ENCODE results near the gene KRT78. TPM values are rescaled to one million over a fixed set of nuclear protein-coding genes. Genes with fewer than 3 reads are reported as not detected.

KRT78 gene
- total RNA-seq, 1 donor, result not detected

GRCh38 chr12:52806821-52807543, 41.8 kb downstream of the KRT78 start:
- no peaks in the 10 kb centered on the region for H3K4me1 ChIP-seq (ENCODE audit: insufficient read depth, low read length)
- H3K4me3 ChIP-seq (ENCODE audit: low read length), result no peak overlapping the region
- no peaks in the 10 kb centered on the region for H3K27me3 ChIP-seq (ENCODE audit: insufficient read depth, low read length)
- no peaks in the 10 kb centered on the region for H3K9me3 ChIP-seq (ENCODE audit: low read depth, low read length)

DNA sequence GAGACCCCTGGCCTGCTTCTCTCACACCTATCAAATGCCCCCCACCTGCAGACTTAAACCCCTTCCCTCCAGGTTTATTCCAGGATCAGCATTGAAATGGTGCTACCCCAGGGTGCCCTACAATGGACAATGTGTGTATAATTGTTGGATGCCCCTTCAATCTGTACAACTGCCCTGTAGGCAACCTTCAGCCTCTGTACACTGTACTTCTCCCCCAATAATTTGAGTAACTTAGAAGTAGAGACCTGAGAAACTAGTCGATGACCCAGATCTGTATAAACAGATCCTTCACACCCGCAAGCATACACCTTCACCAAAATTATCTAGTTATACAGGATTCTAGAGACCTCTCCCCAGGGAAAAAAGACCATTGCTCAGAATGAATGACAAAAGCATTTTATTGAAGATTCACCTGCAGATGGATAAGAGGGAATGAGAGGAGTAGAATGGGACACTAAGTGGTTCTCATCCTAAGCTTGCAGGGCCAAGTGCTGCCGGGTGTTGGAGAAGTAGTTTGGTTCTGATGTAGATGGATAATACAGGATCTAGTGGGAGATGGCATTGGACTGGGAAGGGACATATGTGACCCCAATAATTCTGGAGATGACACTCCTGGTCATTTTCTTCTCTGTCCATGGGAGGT, 42.5 kb downstream of the KRT78 start:
- Histone ChIP-seq H3K4me3 (ENCODE audit: low read length) (no peak overlapping the region), H3K4me1 (ENCODE audit: insufficient read depth, low read length) (no peaks in the 10 kb centered on the region), H3K27me3 (ENCODE audit: insufficient read depth, low read length) (no peaks in the 10 kb centered on the region), H3K9me3 (ENCODE audit: low read depth, low read length) (no peaks in the 10 kb centered on the region)

- Histone ChIP-seq H3K4me1 (ENCODE audit: insufficient read depth, low read length) (no peaks in the 10 kb centered on the region), H3K27me3 (ENCODE audit: insufficient read depth, low read length) (no peaks in the 10 kb centered on the region), H3K9me3 (ENCODE audit: low read depth, low read length) (no peaks in the 10 kb centered on the region), H3K4me3 (ENCODE audit: low read length) (no peak overlapping the region)
Observed at GRCh38 chr12:52805739-52806138, 43.1 kb downstream of the KRT78 start.

DNA sequence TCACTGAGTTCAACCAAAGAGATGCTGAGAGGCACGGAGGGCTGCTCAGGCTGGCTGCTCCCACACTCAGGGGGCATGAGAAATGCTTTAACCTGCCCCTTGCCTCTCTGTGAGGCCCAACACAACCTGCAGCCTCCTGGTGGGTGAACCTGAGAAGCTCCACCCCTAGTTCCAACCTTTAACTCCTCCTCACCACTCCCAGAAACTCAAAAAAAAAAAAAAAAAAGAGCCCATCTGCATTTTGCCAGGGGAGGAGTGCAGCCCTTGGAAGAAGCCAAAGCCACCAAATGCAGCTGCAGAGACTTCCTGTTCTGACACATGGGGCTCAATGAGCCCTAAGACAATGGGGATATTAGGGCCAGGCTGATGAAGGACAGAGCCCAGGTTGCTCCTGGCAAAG, 43.8 kb downstream of the KRT78 start:
- Histone ChIP-seq H3K27me3 (ENCODE audit: insufficient read depth, low read length) (no peaks in the 10 kb centered on the region), H3K4me1 (ENCODE audit: insufficient read depth, low read length) (no peaks in the 10 kb centered on the region), H3K4me3 (ENCODE audit: low read length) (no peak overlapping the region), H3K9me3 (ENCODE audit: low read depth, low read length) (no peaks in the 10 kb centered on the region)

GRCh38 chr12:52802442-52802841, 46.4 kb downstream of the KRT78 start:
- Histone ChIP-seq H3K9me3 (ENCODE audit: low read depth, low read length) (no peaks in the 10 kb centered on the region), H3K4me1 (ENCODE audit: insufficient read depth, low read length) (no peaks in the 10 kb centered on the region), H3K27me3 (ENCODE audit: insufficient read depth, low read length) (no peaks in the 10 kb centered on the region), H3K4me3 (ENCODE audit: low read length) (no peak overlapping the region)

GRCh38 chr12:52801773-52802172, 47.0 kb downstream of the KRT78 start:
- no peaks in the 10 kb centered on the region for H3K4me1 ChIP-seq (ENCODE audit: insufficient read depth, low read length)
- no peaks in the 10 kb centered on the region for H3K9me3 ChIP-seq (ENCODE audit: low read depth, low read length)
- no peak overlapping the region for H3K4me3 ChIP-seq (ENCODE audit: low read length)
- H3K27me3 ChIP-seq (ENCODE audit: insufficient read depth, low read length), result no peaks in the 10 kb centered on the region

DNA sequence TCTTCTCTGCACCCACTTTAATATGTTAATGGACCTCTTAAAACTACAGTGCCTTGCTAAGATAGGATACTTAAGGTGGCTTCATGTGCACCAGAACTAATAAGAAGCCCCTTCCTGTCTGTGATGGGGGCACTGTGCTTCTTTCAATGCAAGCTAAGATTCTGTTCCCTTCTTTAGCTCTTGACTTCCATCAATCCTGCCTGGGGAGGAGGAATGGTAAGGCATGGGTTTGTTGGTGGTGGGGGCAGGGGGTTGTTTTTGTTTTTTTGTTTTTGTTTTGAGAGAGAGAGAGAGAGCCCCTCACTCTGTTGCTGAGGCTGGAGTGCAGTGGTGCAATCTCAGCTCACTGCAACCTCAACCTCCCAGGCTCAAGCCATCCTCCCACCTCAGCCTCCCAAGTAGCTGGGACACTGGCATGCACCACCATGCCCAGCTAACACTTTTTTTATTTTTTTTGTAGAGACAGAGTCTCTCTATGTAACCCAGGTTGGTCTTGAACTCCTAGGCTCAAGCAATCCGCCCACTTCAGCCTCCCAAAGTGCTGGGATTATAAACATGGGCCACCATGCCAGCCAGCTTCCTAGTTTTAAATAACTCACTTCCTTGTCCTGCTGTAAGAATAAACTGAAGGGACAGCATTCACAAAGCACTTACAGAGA, 48.4 kb downstream of the KRT78 start:
- Histone ChIP-seq H3K4me3 (ENCODE audit: low read length) (no peak overlapping the region), H3K9me3 (ENCODE audit: low read depth, low read length) (no peaks in the 10 kb centered on the region), H3K4me1 (ENCODE audit: insufficient read depth, low read length) (no peaks in the 10 kb centered on the region), H3K27me3 (ENCODE audit: insufficient read depth, low read length) (no peaks in the 10 kb centered on the region)

- Histone ChIP-seq H3K4me3 (ENCODE audit: low read length) (no peak overlapping the region), H3K27me3 (ENCODE audit: insufficient read depth, low read length) (no peaks in the 10 kb centered on the region), H3K4me1 (ENCODE audit: insufficient read depth, low read length) (no peaks in the 10 kb centered on the region), H3K9me3 (ENCODE audit: low read depth, low read length) (no peaks in the 10 kb centered on the region)
Observed at GRCh38 chr12:52799505-52800211, 49.1 kb downstream of the KRT78 start.

DNA sequence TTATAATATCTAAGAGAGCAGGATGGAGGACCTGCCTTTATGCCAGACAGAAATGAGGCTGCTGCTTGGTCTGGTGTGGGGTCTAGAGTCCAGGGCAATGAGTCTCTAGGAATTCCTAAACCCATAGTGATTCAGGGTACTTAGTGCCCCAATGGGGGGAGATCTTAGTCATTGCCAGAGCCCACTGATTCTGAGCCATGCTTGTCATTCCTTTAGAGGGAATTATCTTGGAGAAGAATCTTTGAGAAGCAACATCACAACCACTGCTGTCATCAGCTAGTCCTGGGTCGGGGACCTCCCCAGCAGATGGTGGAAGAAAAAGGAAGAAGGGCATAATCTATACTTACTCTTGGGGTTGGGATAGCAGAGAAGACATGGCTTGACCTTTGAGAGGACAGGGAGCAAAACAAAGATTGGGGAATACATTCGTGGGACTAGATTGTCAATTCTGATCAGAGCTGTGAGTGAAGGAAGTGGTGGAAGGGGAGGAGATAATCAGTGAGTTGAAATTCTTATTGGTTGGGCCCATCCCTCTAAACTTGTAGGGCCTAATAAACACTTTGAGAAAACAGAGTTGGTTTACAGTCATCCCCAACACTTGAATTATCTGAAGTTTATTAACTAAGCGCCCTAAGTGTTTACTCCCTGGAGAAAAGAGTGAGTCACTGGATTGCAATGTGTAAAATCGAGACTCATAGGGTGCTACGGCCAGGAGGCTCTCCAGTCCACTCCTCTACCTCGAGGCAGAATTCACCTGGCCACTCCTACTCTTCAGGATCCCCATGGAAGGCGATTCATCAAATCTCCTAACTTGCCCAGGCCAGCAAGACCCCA, 49.9 kb downstream of the KRT78 start:
- H3K9me3 ChIP-seq (ENCODE audit: low read depth, low read length), result no peaks in the 10 kb centered on the region
- H3K4me1 ChIP-seq (ENCODE audit: insufficient read depth, low read length), result no peaks in the 10 kb centered on the region
- no peaks in the 10 kb centered on the region for H3K27me3 ChIP-seq (ENCODE audit: insufficient read depth, low read length)
- H3K4me3 ChIP-seq (ENCODE audit: low read length), result no peak overlapping the region

DNA sequence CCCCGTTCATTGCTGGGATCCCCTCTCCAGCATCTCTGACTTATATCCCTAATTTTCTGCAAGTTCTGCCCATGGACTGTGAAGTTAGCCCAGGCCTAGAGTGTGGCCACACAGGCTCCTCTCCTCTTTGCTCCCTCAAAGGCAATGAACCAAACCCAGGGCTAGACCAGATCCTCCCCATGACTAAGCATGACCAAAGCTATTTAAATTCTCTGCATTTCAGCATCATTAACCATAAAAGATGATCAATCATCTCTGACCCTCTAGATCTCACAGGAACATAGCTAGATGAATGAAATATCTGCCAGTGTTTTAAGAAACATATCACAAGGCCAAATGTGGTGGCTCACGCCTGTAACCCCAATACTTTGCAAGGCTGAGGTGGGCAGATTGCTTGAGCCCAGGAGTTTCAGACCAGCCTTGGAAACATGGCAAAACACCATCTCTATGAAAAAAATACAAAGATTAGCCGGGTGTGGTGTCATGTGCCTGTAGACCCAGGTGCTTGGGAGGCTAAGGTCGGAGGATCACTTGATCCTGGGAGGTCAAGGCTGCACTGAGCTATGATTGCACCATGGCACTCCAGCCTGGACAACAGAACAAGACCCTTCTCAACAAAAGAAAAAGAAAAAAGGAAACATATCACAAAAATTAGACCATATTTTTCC, 50.7 kb downstream of the KRT78 start:
- no peaks in the 10 kb centered on the region for H3K27me3 ChIP-seq (ENCODE audit: insufficient read depth, low read length)
- no peaks in the 10 kb centered on the region for H3K9me3 ChIP-seq (ENCODE audit: low read depth, low read length)
- no peaks in the 10 kb centered on the region for H3K4me1 ChIP-seq (ENCODE audit: insufficient read depth, low read length)
- H3K4me3 ChIP-seq (ENCODE audit: low read length), result no peak overlapping the region

DNA sequence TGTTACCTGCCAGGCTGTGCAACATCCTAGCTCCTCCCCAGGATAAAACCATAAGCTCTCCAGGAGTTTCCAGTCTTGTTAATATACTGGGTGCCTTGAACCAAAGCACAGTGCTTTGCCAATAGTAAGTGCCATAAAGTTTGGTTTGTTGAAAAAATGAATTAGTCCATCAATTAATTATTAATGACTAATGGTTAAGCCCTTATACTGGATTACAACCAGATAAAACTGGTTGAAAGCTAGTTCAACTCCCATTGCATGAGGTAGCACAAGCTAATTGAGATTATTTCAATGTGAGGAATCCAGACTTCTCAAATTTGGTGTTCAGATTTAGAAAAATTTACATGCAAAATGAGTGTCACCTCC, 51.3 kb downstream of the KRT78 start:
- no peaks in the 10 kb centered on the region for H3K27me3 ChIP-seq (ENCODE audit: insufficient read depth, low read length)
- H3K4me3 ChIP-seq (ENCODE audit: low read length), result no peak overlapping the region
- H3K9me3 ChIP-seq (ENCODE audit: low read depth, low read length), result no peaks in the 10 kb centered on the region
- no peaks in the 10 kb centered on the region for H3K4me1 ChIP-seq (ENCODE audit: insufficient read depth, low read length)

DNA sequence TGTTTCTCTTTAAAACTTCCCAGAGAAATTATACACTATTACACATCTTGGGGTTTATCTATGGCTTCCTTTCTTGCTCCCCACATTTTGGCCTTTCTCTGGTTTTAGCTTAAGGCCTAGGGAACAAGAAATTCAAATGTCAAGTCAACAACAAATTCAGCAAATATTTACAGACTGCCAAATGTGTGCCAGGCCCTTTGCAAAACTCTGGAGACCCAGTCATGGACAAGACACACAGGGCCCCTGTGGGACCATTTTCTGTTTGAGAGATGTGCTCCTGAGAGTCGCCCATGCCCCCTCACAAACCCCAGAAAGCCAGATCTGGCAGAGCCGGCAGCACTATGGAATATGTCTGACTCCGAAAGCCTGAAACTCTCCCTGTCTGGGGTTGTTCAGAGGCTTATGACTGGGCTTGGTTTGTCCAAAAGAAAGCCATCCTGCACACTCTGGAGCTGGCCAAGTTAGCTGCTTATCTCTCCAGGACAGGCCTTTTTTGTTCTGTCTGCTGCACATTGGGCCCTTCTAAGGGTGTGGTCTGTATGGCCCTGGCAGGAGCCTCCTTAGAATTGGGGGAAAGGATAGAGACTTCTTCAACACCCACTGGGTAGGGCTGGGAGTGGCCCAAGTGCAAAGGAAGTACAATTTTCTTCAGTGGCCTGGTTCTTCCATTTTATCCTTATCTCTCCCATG, 51.8 kb downstream of the KRT78 start:
- Histone ChIP-seq H3K4me1 (ENCODE audit: insufficient read depth, low read length) (no peaks in the 10 kb centered on the region), H3K9me3 (ENCODE audit: low read depth, low read length) (no peaks in the 10 kb centered on the region), H3K27me3 (ENCODE audit: insufficient read depth, low read length) (no peaks in the 10 kb centered on the region), H3K4me3 (ENCODE audit: low read length) (no peak overlapping the region)

DNA sequence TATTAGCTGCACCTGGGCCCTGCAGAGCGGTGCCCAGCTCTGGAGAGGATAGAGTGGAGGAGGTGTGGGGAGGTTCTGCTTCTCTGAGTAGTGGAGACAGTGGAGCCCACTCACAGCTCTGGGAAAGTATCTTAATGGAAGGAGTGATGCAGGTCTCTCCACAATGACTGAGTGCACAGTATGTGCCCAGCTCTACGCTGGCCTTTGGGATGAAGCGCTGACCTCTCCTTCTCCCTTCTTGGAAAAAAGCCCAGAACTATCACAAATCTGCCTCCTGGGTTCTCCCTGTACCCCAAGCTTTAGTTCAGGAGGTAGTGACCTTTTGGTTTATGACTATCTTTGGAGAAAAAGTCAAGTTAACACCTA, 52.4 kb downstream of the KRT78 start:
- no peaks in the 10 kb centered on the region for H3K4me1 ChIP-seq (ENCODE audit: insufficient read depth, low read length)
- H3K9me3 ChIP-seq (ENCODE audit: low read depth, low read length), result no peaks in the 10 kb centered on the region
- H3K4me3 ChIP-seq (ENCODE audit: low read length), result no peak overlapping the region
- H3K27me3 ChIP-seq (ENCODE audit: insufficient read depth, low read length), result no peaks in the 10 kb centered on the region
